Nephron (organoid): ENCODE results near the gene IL1RL1.

Experiments
- H3K27ac Mint-ChIP-seq, 3 experiments: 2 replicates each; pipeline ENCODE4 v1.8.0; 2020; ENCODE audit warnings: mixed read lengths in 3 of 3, mild to moderate bottlenecking in 2 of 3, moderate library complexity in 1 of 3
- H3K27me3 Mint-ChIP-seq: 2 replicates; pipeline ENCODE4 v1.8.0; 2021; ENCODE audit warnings: low read depth, mild to moderate bottlenecking, moderate library complexity, mixed read lengths
- H3K36me3 Mint-ChIP-seq: 2 replicates; pipeline ENCODE4 v1.8.0; 2020; ENCODE audit warnings: low read depth, mixed read lengths
- H3K4me1 Mint-ChIP-seq: 2 replicates; pipeline ENCODE4 v1.8.0; 2020; ENCODE audit warnings: mixed read lengths
- H3K4me3 Mint-ChIP-seq, 3 experiments: 2 replicates each; pipeline ENCODE4 v1.8.0; 2020; ENCODE audit warnings: mild to moderate bottlenecking in 3 of 3, mixed read lengths in 3 of 3, moderate library complexity in 2 of 3
- H3K9me3 Mint-ChIP-seq: 2 replicates; pipeline ENCODE4 v1.8.0; 2020; ENCODE audit warnings: mixed read lengths
- CTCF ChIP-seq, 3 experiments: fragments of 200-600 bp; sonication (generic); IDR thresholded peaks; one replicate each; pipeline ENCODE4 v1.5.0; 2021; ENCODE audit warnings: antibody characterized with exemption in 3 of 3; ENCODE audit not compliant: unreplicated experiment in 3 of 3

The IL1RL1 gene

GRCh38 chr2:102392096-102392495, 80.7 kb downstream of the IL1RL1 start:
- Mint-ChIP-seq H3K27ac (no peak overlapping the region), H3K36me3 (no peaks in the 10 kb centered on the region), H3K4me1 (no peaks in the 10 kb centered on the region), H3K4me3 (no peak overlapping the region), H3K9me3 (no peaks in the 10 kb centered on the region), H3K27me3 (no peaks in the 10 kb centered on the region)
- TF ChIP-seq CTCF (IDR thresholded peaks at IDR 0.05; ENCODE audit: unreplicated experiment in 3 of 3), result no peak

- H3K27me3 Mint-ChIP-seq, result no peaks in the 10 kb centered on the region
- no peaks in the 10 kb centered on the region for H3K4me1 Mint-ChIP-seq
- H3K4me3 Mint-ChIP-seq, result no peak overlapping the region
- TF ChIP-seq CTCF (IDR thresholded peaks at IDR 0.05; ENCODE audit: unreplicated experiment in 3 of 3), result no peak
- no peaks in the 10 kb centered on the region for H3K36me3 Mint-ChIP-seq
- no peak overlapping the region for H3K27ac Mint-ChIP-seq
- no peaks in the 10 kb centered on the region for H3K9me3 Mint-ChIP-seq
Observed at GRCh38 chr2:102392942-102393341, 81.6 kb downstream of the IL1RL1 start.

- Mint-ChIP-seq H3K4me1 (no peaks in the 10 kb centered on the region), H3K36me3 (no peaks in the 10 kb centered on the region), H3K9me3 (no peaks in the 10 kb centered on the region), H3K27me3 (peaks cover 3% of the 10 kb centered on the region), H3K4me3 (no peak overlapping the region), H3K27ac (no peak overlapping the region)
- no peak for TF ChIP-seq CTCF (IDR thresholded peaks at IDR 0.05; ENCODE audit: unreplicated experiment in 3 of 3)
Observed at GRCh38 chr2:102396012-102396411, 84.6 kb downstream of the IL1RL1 start.

- Mint-ChIP-seq H3K36me3 (no peaks in the 10 kb centered on the region), H3K4me3 (no peak overlapping the region), H3K27ac (no peak overlapping the region), H3K9me3 (no peaks in the 10 kb centered on the region), H3K27me3 (peaks cover 3% of the 10 kb centered on the region), H3K4me1 (no peaks in the 10 kb centered on the region)
- no peak for TF ChIP-seq CTCF (IDR thresholded peaks at IDR 0.05; ENCODE audit: unreplicated experiment in 3 of 3)
Observed at GRCh38 chr2:102397209-102397608, 85.8 kb downstream of the IL1RL1 start.

GRCh38 chr2:102399499-102400141, 88.3 kb downstream of the IL1RL1 start:
- H3K36me3 Mint-ChIP-seq, result no peaks in the 10 kb centered on the region
- no peak overlapping the region for H3K4me3 Mint-ChIP-seq
- H3K9me3 Mint-ChIP-seq, result no peaks in the 10 kb centered on the region
- no peak for TF ChIP-seq CTCF (IDR thresholded peaks at IDR 0.05; ENCODE audit: unreplicated experiment in 3 of 3)
- peaks cover 3% of the 10 kb centered on the region for H3K27me3 Mint-ChIP-seq
- H3K4me1 Mint-ChIP-seq, result no peaks in the 10 kb centered on the region
- no peak overlapping the region for H3K27ac Mint-ChIP-seq

- no peaks in the 10 kb centered on the region for H3K9me3 Mint-ChIP-seq
- H3K27ac Mint-ChIP-seq, result no peak overlapping the region
- H3K27me3 Mint-ChIP-seq, result peaks cover 3% of the 10 kb centered on the region
- H3K36me3 Mint-ChIP-seq, result no peaks in the 10 kb centered on the region
- no peaks in the 10 kb centered on the region for H3K4me1 Mint-ChIP-seq
- H3K4me3 Mint-ChIP-seq, result no peak overlapping the region
- no peak for TF ChIP-seq CTCF (IDR thresholded peaks at IDR 0.05; ENCODE audit: unreplicated experiment in 3 of 3)
Observed at GRCh38 chr2:102401456-102401855, 90.1 kb downstream of the IL1RL1 start.
